ENCODE results near the gene MIPEP.

The MIPEP gene

DNA sequence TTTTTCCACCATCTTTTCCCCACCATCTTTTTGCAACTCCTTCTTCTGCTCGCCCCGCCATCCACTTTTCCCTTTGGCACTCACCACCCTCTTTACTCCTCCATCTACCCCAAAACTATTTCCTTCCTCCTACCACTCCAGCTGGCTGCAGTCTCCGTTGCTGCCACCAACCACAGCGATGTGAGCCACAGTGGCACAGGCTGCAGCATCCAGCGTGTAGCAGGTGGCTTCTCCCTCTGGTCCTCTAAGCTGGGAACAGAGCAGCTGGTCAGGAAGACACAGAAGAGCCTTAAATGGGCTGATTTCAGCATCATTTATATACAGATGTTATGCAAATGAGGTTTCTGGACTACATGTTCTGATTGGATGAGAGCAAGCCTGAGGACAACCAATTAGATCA, 174.5 kb downstream of the MIPEP start:
- H3K4me3 ChIP-seq (ENCODE audit: low read depth, low read length): no peak overlapping the region
- DNase-seq (ENCODE audit: low read depth): no peak
- TF ChIP-seq, protein P1, sequence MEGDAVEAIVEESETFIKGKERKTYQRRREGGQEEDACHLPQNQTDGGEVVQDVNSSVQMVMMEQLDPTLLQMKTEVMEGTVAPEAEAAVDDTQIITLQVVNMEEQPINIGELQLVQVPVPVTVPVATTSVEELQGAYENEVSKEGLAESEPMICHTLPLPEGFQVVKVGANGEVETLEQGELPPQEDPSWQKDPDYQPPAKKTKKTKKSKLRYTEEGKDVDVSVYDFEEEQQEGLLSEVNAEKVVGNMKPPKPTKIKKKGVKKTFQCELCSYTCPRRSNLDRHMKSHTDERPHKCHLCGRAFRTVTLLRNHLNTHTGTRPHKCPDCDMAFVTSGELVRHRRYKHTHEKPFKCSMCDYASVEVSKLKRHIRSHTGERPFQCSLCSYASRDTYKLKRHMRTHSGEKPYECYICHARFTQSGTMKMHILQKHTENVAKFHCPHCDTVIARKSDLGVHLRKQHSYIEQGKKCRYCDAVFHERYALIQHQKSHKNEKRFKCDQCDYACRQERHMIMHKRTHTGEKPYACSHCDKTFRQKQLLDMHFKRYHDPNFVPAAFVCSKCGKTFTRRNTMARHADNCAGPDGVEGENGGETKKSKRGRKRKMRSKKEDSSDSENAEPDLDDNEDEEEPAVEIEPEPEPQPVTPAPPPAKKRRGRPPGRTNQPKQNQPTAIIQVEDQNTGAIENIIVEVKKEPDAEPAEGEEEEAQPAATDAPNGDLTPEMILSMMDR (IDR thresholded peaks at IDR 0.05; ENCODE audit: control insufficient read depth, extremely low read depth, insufficient read depth): no peak

DNA sequence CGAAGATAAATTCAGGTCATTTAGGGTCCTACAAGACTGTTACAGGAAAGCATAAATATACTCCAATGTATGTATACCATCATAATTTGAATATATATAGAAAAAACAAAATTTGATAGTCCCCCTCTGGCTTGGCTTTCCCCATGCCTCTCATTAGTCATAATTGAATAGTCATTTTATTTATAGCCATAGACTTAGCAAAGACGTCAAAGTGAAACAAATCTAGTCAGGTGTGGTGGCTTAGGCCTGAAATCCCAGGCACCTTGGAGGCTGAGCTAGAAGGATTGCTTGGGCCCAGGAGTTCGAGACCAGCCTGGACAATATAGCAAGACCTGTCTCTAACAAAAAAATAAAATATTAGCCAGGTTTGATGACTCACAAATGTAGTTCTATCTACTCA, 177.8 kb downstream of the MIPEP start:
- no peak overlapping the region for H3K4me3 ChIP-seq (ENCODE audit: low read depth, low read length)
- TF ChIP-seq, protein P1 (IDR thresholded peaks at IDR 0.05; ENCODE audit: control insufficient read depth, extremely low read depth, insufficient read depth): no peak
- no peak for DNase-seq (ENCODE audit: low read depth)

DNA sequence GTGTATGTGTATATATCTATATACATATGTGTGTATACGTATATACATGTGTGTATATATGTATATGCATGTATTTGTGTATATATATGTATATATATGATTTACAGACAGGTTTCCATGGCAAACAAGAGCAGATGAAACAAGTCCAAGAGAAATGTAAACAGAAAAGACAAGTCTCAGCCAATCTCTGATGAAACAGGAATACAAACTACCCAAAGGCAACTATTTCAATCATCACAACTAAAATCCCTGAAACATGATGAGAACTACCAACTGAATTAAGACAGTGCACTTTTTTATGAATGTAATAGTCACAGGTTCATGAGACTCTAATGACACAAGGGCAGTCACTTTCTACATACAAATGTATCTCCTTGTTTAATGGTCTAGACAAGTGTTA, 178.8 kb downstream of the MIPEP start:
- TF ChIP-seq, protein P1 (IDR thresholded peaks at IDR 0.05; ENCODE audit: control insufficient read depth, extremely low read depth, insufficient read depth): no peak
- no peak overlapping the region for H3K4me3 ChIP-seq (ENCODE audit: low read depth, low read length)
- DNase-seq (ENCODE audit: low read depth): no peak

DNA sequence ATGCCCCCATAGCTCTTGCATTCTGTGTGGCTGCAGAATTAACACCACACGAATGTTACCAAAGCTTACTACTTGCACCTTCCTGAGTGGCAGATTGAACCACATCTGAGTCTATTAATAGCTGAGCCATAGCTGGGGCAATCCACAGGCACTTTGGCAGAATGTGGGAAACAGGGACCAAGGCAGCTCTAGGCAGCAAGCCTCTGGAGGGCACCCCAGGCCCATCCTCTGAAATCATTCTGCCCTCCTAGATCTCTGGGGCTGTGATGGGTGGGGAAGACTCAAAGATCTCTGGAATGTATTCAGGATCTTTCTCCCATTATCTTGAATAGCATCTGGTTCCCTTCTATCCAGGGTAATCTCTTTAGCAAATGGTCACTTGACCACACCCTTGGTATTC, 179.7 kb downstream of the MIPEP start:
- TF ChIP-seq, protein P1 (IDR thresholded peaks at IDR 0.05; ENCODE audit: control insufficient read depth, extremely low read depth, insufficient read depth): peak; percentile 12; the same call in 1 of the 2 replicates
- no peak for DNase-seq (ENCODE audit: low read depth)
- no peak overlapping the region for H3K4me3 ChIP-seq (ENCODE audit: low read depth, low read length)

DNA sequence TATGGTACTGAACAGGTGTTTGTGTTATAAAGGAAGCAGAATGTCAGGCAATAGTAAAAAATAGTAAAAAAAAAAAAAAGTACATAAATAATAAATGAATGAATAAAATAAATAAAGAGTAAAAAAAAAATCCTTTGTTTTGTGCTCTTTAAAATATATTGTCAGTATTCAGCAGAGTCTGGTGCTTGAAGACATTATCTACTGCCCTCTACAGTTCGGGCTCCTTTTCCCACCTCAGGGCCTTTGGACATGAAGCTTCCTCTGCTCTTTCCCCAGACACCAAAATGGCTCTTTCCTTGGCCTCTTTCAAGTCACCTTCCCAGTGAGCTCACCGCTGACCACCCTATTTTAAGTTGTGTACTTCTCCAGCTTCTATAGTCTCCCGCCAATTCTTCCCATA, 181.5 kb downstream of the MIPEP start:
- TF ChIP-seq, protein P1 (IDR thresholded peaks at IDR 0.05; ENCODE audit: control insufficient read depth, extremely low read depth, insufficient read depth): peak; percentile 42
- no peak overlapping the region for H3K4me3 ChIP-seq (ENCODE audit: low read depth, low read length)
- DNase-seq (ENCODE audit: low read depth): no peak

DNA sequence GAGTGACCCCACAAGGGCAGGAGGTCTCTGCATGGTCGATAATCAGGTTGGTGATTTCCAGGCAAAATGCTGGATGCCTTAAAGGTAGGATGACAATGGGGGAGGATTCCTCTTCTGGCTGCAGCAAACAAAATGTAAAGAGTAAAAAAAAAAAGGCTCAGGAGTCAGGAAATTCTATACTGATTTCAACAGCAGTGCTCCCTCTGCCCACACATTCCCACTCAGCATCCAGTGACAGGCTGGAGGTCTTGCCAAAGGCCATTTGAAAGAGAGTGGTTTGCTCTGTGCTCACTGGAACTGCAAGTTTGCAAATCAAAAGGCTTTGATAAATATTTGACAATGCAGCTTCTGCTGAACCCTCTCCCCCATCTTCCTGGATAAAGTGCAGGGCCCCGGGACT, 183.6 kb downstream of the MIPEP start:
- DNase-seq (ENCODE audit: low read depth): no peak
- H3K4me3 ChIP-seq (ENCODE audit: low read depth, low read length): no peak overlapping the region
- TF ChIP-seq, protein P1 (IDR thresholded peaks at IDR 0.05; ENCODE audit: control insufficient read depth, extremely low read depth, insufficient read depth): no peak

DNA sequence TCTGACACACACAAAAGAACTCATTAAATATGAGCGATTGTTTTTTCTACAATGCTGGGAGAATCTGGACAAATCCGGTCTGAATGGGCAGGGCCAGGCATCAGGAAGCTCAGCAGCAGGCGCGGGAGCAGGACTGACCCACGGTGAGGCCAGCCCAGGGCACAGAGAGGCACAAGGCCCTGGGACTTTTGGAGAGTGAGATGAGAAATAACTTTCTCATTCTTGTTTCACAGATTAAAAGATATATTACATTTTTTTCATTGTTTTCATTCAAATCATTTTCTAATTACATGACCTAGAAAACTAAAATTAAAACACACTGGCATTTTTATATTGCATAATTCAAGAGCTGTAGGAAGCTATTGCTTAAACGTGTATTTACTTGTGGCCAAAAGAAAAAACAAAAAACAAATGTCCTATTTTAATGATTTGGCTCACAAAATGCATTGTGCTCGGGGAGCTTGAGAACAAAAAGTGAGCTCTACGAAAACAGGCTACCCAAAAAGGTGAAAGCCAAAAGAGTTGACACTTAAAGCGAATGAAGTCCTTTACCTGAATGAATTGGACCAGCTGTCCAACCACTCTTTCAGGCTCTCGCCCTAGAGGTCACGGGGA, 185.8 kb downstream of the MIPEP start:
- H3K4me3 ChIP-seq (ENCODE audit: low read depth, low read length): no peak overlapping the region
- DNase-seq (ENCODE audit: low read depth): no peak
- TF ChIP-seq, protein P1 (IDR thresholded peaks at IDR 0.05; ENCODE audit: control insufficient read depth, extremely low read depth, insufficient read depth): no peak

Measured in LNCaP clone FGC (cell line).